NCI-H82 treated with DMSO at 0.1 percent for 48 hours (cell line): ENCODE measurements around the gene STOM.

ENCODE experiments used
- DNase-seq: peaks from one replicate; lab custom pipeline; 2025; ENCODE audit not compliant: unreplicated experiment; lab: John Stamatoyannopoulos, UW

Gene STOM

GRCh38 chr9:121323449-121324151, 46.5 kb downstream of the STOM start:
- no peak for DNase-seq

GRCh38 chr9:121322737-121323448, 47.2 kb downstream of the STOM start:
- no peak for DNase-seq

- no peak for DNase-seq
Measured at GRCh38 chr9:121322037-121322736, 47.9 kb downstream of the STOM start.

DNA sequence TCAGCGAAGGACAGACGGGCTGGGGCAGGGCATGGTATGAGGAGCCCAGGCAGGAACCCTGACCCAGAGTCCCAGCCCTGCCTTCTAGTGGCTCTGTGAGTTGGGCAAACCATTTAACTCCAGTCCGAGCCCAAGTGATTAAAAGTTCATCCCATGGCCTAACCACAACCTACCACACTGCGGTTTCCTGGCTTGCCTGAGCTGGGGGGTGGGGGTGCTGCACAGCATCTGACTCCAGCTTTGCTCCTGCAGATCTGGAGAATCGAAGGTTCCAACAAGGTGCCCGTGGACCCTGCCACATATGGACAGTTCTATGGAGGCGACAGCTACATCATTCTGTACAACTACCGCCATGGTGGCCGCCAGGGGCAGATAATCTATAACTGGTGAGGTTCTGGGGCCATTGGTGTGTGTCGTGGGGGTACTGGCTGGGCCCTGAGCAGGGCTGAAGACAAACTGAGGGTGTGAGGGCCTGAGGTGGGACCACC, 49.0 kb downstream of the STOM start:
- no peak for DNase-seq

- no peak for DNase-seq
Measured at GRCh38 chr9:121319383-121319780, 50.7 kb downstream of the STOM start.

GRCh38 chr9:121318631-121319382, 51.2 kb downstream of the STOM start:
- DNase-seq = no peak

- DNase-seq = no peak
Measured at GRCh38 chr9:121317737-121318630, 52.1 kb downstream of the STOM start.

GRCh38 chr9:121316852-121317373, 53.1 kb downstream of the STOM start:
- DNase-seq = no peak

GRCh38 chr9:121316378-121316777, 53.7 kb downstream of the STOM start:
- DNase-seq = no peak

- DNase-seq = no peak
Measured at GRCh38 chr9:121313458-121314152, 56.4 kb downstream of the STOM start.

DNA sequence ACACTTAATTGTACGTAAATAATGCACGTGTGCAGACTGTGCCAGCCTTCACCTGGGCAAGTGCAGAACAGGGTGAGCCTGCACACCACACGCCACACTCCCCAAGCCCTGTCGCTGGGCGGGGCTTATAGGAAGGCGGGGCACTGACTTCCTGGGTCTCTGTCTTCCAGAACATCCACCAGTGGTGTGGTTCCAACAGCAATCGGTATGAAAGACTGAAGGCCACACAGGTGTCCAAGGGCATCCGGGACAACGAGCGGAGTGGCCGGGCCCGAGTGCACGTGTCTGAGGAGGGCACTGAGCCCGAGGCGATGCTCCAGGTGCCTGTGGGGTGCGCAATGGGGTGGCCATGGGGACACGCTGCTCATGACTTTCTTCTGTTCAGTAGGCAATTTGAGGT, 57.9 kb downstream of the STOM start:
- no peak for DNase-seq

- no peak for DNase-seq
Measured at GRCh38 chr9:121310571-121310970, 59.5 kb downstream of the STOM start.

- DNase-seq = no peak
Measured at GRCh38 chr9:121309833-121310425, 60.1 kb downstream of the STOM start.

GRCh38 chr9:121309171-121309570, 60.9 kb downstream of the STOM start:
- DNase-seq = no peak

DNA sequence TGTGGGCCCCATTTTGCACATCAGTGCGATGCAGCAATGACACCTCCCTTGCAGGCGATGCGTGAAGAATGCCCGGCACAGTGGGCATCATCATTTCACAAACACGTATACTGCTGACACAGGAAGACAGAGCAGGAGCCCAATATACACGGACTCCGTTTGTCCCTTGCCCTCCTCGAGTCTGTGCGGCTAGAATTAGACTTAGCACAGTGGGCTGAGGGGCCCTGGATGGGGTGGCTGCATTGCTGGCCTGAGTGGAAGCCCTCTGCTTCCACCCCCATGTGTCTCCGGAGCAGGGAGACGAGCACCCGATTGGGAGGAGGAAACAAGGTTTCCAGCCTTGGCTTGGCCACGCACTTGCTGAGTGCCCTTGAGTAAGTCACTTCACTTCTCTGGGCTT, 61.3 kb downstream of the STOM start:
- DNase-seq = no peak

DNA sequence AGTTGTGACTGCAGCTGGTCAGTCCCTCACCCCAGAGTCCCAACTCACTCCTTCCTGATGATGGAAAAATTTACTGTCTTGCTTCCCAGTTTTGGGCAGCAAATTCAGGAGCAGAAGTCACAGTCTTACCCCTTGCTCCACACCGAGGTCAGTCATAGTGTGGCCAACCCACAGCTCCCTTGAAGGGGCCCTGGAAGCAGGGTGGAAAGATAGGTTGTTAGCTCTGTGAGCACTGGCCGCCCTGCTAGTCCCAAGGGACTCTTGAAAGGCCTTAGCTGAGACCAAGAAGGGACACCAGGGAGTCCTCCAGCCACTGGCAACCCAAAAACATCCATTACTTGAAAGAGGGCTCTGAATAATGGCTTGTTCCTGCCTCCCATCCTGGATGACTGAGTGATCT, 62.1 kb downstream of the STOM start:
- no peak for DNase-seq

DNA sequence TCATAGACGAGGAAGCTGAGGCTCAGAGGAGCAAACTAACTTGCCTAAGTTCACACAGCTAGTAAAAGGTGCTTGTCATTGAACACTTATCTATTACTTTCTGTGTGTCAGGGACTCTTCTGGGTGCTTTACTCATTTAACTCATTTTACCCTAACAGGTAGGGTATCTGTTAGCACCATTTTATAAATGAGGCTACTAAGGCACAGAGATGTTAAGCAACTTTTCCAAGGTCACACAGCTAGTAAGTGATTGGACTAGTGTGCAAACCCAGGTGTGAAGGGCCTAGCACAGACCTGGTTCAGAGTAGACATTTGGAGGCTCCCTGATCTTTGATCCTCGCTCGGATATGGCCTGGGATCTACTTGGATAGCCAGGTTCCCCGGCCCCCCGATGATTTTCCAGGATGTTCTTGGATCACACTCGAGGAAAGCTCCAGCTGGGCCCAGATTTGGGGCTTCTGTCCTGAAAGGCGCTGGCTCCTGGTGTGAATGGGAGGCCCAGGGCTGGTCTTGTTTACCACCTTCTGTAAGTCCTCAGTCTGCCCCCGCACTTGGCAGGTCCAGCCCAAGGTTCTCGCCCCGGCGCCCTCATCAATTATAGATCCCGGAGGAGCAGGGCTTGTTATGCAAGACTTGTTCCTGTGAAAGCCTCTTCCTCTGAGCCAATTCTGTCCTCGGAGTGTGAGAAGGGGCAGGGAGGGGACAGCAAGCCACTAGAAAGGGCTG, 64.6 kb downstream of the STOM start:
- no peak for DNase-seq

DNA sequence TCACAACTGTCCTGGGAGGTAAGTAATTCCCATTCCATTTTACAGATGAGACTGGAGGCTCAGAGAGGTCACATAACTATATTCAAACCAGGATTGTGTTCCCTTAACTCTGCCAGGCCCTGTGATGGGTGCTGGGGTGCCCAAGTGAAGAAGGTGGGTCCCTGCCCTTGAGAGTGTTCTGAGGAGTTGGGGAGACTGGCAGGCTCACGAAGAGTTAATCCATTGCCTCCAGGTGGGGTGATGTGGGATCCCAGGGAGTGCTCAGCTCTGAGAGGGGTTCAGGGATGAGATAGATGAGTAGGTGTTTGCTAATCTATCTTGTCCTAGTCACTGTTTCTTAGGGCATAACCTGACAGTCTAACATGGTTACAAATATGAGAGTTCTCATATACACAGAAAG, 65.3 kb downstream of the STOM start:
- DNase-seq = no peak
